NCI-H146 (cell line): ENCODE data around the gene OSBPL5.
"Not testable (repeated sequence)": the region's sequence is repeated elsewhere in the genome, so short reads cannot be mapped to it uniquely, and the experiment has no call there.

Source experiments
- DNase-seq: peaks from one replicate; lab custom pipeline; 2025; lab: John Stamatoyannopoulos, UW

OSBPL5 gene

DNA sequence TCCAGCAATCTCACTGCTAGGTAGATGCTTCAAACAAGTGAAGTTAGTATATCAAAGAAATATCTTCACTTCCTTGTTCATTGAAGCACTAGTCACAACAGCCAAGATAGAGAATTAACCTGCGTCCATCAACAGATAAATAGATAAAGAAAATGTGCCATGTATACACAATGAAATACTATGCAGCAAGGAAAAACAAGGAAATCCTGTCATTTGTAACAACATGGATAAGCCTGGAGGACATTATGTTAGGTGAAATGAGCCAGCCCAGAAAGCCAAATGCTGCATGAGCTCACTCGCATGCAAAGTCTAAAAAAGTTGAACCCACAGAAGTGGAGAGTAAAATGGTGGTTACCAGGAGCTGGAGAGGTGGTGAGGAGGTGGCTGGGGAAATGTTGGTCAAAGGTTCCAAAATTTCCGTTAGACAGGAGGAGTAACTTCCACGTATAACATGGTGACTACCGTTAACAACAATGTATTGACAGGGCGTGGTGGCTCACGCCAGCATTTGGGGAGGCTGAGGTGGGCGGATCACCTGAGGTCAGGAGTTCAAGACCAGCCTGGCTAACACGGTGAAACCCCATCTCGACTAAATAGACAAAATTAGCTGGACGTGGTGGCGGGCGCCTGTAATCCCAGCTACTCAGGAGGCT is 84.3 kb downstream of the OSBPL5 start:
- no peak for DNase-seq

GRCh38 chr11:3080104-3080503 is 85.0 kb downstream of the OSBPL5 start:
- DNase-seq: no peak

DNA sequence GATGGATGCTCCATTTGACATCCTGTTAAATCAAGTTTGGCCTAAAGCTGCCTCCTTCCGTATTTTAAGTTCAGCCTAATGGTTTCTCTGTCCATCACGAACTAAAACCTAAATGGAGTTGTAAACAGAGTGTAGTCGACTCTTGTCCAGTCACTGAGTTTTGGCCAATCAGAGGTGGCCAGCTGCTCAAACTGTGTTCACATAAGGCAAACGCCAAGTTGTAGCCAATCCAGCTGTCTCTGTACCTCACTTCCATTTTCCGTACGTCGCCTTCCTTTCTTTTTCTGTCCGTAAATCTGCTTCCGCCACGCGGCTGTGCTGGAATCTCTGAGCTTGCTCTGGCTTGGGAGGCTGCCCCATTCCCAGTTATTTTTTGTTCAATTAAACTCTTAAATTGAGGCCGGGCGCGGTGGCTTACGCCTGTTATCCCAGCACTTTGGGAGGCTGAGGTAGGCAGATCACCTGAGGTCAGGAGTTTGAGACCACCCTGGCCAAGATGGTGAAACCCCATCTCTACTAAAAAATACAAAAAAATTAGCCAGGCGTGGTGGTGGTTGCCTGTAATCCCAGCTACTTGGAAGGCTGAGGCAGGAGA is 87.2 kb downstream of the OSBPL5 start:
- DNase-seq: no peak

DNA sequence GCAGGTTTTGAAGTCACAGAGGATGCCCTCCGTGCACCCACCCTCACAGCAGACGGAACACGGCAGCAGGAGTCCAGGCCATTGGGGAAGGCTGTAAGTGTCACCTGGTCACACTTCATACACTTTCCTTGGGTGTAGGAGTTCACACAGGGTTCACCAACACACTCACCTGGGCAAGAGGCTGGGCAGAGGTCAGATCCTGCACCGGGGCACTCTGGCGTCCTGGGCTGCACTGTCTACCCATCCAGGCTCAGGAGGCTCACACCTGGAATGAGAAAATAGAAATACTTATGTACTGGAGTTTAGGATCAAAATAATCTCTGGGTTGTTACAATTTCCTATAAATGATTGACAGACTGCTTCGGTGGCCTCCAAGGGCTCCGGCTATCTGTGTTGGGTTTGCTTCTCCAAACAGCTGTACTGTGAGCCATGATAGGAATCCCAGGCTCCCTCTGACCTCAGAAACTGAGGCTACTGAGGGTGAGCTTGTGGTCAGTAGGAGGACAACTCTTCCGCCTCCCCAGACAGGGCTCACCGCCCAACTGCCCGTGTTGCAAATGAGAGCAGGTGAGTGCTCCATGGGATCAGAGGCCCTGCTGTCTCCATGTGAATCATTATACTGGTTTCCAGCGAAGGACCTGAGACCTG is 87.8 kb downstream of the OSBPL5 start:
- DNase-seq: no peak

DNA sequence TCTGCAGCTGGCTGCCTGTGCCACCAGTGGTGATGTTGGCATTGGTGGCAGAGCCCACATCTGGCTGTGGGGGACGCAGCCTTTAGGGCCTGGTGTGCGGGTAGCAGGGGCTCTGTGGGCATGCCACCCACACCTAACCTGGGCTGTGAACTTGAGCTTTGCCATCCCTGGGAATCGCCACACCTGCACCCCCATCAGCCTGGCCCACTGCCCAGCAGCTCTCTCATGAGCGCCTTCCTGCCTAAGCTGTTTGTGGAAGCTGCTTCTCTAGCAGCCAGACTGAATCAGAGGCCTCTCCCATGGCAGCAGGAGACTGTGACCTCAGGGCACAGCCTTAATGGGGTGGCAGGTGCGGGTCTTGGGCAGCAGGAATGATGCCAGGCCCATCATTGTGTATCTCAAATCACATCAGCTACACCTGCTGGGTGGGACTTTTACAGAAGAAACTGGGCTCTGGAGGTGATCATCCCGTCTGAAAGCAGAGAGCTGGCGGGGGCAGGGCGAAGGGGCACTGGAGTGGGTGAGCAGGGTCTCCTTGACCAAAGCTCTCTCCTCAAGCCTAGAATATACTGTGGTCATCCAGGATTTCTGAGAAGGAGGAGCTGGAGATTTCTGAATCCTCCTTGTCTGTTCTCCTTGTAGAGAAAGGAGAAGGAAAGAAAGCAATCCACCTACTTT is 90.1 kb downstream of the OSBPL5 start:
- peak; percentile 84 for DNase-seq

DNA sequence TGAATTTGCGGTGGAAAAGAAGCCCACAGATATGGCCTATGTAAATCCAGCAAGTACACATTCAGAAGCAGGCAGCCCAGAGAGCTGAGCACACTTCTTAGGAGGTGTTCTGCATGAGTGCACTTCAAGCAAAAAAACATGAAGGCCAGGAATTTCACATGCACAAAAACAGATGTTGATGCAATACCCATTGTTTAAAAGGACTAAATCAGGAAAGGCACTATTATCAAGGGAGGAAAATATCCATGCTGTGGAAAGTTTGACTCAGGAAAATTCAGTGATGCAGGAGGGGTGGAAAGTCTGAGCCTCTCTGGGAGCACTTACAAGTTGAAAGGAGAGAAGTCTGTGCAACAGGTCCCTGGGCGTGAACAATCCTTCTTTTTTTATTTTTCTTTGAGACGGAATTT is 92.1 kb downstream of the OSBPL5 start:
- DNase-seq: no peak

DNA sequence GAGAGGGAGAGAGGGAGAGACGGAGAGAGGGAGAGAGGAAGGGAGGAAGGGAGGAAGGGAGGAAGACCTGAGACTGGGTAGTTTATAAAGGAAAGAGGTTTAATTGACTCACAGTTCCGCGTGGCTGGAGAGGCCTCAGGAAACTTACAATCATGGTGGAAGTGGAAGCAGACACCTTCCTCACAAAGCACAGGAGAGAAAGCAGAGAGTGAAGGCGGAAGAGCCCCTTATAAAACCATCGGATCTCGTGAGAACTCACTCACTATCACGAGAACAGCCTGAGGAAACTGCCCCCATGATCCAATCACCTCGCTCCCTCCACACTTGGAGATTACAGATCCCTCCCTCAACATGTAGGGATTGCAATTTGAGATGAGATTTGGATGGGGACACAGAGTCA is 95.7 kb downstream of the OSBPL5 start:
- DNase-seq: no peak

DNA sequence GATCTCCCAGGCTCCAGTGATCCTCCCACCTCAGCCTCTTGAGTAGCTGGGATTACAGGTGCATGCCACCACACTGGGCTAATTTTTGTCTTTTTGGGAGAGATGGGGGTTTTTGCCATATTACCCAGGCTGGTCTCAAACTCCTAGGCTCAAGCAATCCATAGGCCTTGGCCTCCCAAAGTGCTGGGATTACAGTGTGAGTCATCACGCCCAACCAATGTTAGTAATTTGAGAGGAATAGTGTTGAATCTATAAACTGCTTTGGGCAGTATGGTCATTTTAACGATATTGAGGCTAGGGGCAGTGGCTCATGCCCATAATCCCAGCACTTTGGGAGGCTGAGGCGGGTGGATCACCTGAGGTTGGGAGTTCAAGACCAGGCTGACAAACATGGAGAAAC is 98.8 kb downstream of the OSBPL5 start:
- not testable (repeated sequence) for DNase-seq

- DNase-seq: not testable (repeated sequence)
Observed at GRCh38 chr11:3064709-3065108, 100.4 kb downstream of the OSBPL5 start.

DNA sequence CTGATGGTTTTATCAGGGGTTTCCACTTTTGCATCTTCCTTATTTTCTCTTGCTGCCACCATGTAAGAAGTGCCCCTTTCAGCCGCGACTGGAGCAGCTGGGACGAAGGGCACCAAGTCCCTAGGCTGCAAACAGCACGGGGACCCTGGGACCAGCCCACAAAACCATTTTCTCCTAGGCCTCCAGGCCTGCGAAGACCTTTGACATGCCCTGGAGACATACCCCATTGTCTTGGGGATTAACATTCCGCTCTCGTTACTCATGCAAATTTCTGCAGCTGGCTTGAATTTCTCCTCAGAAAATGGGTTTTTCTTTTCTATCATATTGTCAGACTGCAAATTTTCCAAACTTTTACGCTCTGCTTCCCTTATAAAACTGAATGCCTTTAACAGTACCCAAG is 101.2 kb downstream of the OSBPL5 start:
- DNase-seq: not testable (repeated sequence)

GRCh38 chr11:3063432-3063831 is 101.7 kb downstream of the OSBPL5 start:
- DNase-seq: not testable (repeated sequence)

GRCh38 chr11:3060436-3061025 is 104.6 kb downstream of the OSBPL5 start:
- DNase-seq: no peak

- no peak for DNase-seq
Observed at GRCh38 chr11:3058753-3059664, 106.1 kb downstream of the OSBPL5 start.

GRCh38 chr11:3057069-3057963 is 107.8 kb downstream of the OSBPL5 start, which contains the start of gene CARS1:
TSS of gene CARS1 (minus strand) at chr11:3057423. CDS start at chr11:3057367, 56 bp downstream.
- peak; percentile 95 for DNase-seq

- no peak for DNase-seq
Observed at GRCh38 chr11:3056296-3057068, 108.6 kb downstream of the OSBPL5 start.

DNA sequence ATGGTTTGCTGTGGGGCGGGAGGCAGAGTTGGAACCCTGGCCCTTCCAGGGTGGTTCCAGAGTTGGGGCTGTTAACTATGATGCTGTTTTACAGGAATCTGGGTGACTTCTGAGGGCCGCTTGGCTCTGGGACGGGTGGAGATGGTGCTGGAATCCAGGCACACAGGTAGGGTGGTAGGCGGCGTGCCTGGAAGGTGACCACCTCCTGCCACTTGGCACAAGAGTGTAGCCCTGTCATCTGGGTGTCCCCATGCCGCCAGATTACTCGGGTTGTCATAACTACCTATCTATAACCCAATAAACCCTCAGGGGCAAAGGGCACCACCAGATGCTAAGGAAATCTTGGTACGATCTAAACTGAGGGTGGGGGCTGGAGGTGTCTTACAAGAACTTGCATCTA is 109.2 kb downstream of the OSBPL5 start:
- no peak for DNase-seq

GRCh38 chr11:3052567-3052966 is 112.5 kb downstream of the OSBPL5 start:
- no peak for DNase-seq

DNA sequence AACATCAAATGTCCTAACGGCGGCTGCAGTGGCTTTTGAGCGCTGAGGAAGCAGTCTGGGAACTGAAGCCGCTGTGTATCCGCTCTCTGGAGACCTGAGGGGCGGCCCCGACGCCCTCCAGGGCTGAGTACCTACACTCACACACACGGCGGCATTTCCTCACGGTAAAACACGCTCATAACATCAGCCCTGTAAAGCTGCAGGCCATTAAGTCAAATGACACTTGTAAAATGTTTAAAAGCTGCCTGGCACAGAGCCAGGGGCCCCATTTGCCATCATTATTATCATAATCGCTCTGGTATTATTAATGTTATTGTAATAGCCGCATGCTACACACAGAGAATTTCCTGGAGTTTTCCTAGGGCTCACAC is 113.0 kb downstream of the OSBPL5 start:
- DNase-seq: peak; percentile 85
